Measurements from ENCODE around the gene SCN9A.

The SCN9A gene

GRCh38 chr2:166293984-166294383, 81.8 kb downstream of the SCN9A start:
- no peak for TF ChIP-seq CTCF (IDR thresholded peaks at IDR 0.05; ENCODE audit: control insufficient read depth, extremely low read depth, insufficient read depth)
- DNase-seq (ENCODE audit: low read depth) = no peak
- no peak overlapping the region for H3K4me3 ChIP-seq (ENCODE audit: low read depth, low read length)

- no peak overlapping the region for H3K4me3 ChIP-seq (ENCODE audit: low read depth, low read length)
- DNase-seq (ENCODE audit: low read depth) = no peak
- TF ChIP-seq CTCF (IDR thresholded peaks at IDR 0.05; ENCODE audit: control insufficient read depth, extremely low read depth, insufficient read depth) = no peak
Measured at GRCh38 chr2:166285215-166285614, 90.5 kb downstream of the SCN9A start.

- no peak for TF ChIP-seq CTCF (IDR thresholded peaks at IDR 0.05; ENCODE audit: control insufficient read depth, extremely low read depth, insufficient read depth)
- no peak for DNase-seq (ENCODE audit: low read depth)
- no peak overlapping the region for H3K4me3 ChIP-seq (ENCODE audit: low read depth, low read length)
Measured at GRCh38 chr2:166284359-166284758, 91.4 kb downstream of the SCN9A start.

GRCh38 chr2:166282154-166282553, 93.6 kb downstream of the SCN9A start:
- H3K4me3 ChIP-seq (ENCODE audit: low read depth, low read length) = no peak overlapping the region
- no peak for DNase-seq (ENCODE audit: low read depth)
- TF ChIP-seq CTCF (IDR thresholded peaks at IDR 0.05; ENCODE audit: control insufficient read depth, extremely low read depth, insufficient read depth) = no peak

GRCh38 chr2:166278856-166279255, 96.9 kb downstream of the SCN9A start:
- H3K4me3 ChIP-seq (ENCODE audit: low read depth, low read length) = no peak overlapping the region
- no peak for DNase-seq (ENCODE audit: low read depth)
- no peak for TF ChIP-seq CTCF (IDR thresholded peaks at IDR 0.05; ENCODE audit: control insufficient read depth, extremely low read depth, insufficient read depth)

- no peak overlapping the region for H3K4me3 ChIP-seq (ENCODE audit: low read depth, low read length)
- no peak for TF ChIP-seq CTCF (IDR thresholded peaks at IDR 0.05; ENCODE audit: control insufficient read depth, extremely low read depth, insufficient read depth)
- no peak for DNase-seq (ENCODE audit: low read depth)
Measured at GRCh38 chr2:166270376-166270775, 105.4 kb downstream of the SCN9A start.

- no peak for DNase-seq (ENCODE audit: low read depth)
- H3K4me3 ChIP-seq (ENCODE audit: low read depth, low read length) = no peak overlapping the region
- no peak for TF ChIP-seq CTCF (IDR thresholded peaks at IDR 0.05; ENCODE audit: control insufficient read depth, extremely low read depth, insufficient read depth)
Measured at GRCh38 chr2:166269322-166269721, 106.4 kb downstream of the SCN9A start.

Measured in LNCaP clone FGC (cell line).